ENCODE measurements around the gene WDHD1. TPM values are rescaled to one million over a fixed set of nuclear protein-coding genes. Genes with fewer than 3 reads are reported as not detected.
"Not testable (repeated sequence)": the region's sequence is repeated elsewhere in the genome, so short reads cannot be mapped to it uniquely, and the experiment has no call there.

Gene WDHD1
- total and polyA plus RNA-seq, 8 donors = 8.6 to 22.3 (median 16.0) TPM

DNA sequence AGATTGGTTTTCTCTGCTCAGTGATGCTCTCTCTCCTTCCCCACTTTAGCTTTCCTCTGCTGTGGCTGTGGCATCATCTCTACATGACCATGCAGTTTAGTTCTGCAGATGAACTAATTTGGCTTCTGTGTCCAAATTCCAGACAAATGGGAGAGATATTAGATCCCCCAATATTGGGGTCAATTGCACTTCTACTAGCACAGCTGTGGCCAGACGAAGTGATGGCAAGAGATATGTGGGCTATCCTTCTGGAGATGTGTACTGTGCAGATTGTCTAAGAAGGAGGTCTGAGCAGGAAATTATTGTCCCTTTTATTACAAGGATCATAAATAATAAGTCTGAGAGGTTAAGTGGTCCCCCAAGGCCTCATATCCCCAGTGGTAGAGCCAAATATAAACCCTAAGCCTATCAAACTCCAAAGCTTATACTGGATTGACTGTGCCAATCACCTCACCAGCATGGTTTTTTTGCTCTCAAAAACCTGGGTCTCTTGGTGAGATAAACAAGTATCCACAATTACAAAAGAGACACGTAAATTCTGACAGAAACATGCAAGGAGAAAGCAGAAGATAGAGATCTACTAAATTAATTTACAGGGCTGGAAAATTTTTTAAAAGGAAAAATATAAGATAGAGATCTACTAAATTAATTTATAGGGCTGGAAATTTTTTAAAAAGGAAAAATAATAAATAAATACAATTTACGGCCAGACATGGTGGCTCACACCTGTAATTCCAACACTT, 95.1 kb downstream of the WDHD1 start:
- DNase-seq (no peak), ATAC-seq (no peak)
- Histone ChIP-seq H3K4me3 (no peak overlapping the region), H3K36me3 (no peaks in the 10 kb centered on the region), H3K27me3 (no peaks in the 10 kb centered on the region), H3K27ac (no peak overlapping the region), H3K4me1 (no peaks in the 10 kb centered on the region), H3K9me3 (no peaks in the 10 kb centered on the region)
- TF ChIP-seq, protein P1, sequence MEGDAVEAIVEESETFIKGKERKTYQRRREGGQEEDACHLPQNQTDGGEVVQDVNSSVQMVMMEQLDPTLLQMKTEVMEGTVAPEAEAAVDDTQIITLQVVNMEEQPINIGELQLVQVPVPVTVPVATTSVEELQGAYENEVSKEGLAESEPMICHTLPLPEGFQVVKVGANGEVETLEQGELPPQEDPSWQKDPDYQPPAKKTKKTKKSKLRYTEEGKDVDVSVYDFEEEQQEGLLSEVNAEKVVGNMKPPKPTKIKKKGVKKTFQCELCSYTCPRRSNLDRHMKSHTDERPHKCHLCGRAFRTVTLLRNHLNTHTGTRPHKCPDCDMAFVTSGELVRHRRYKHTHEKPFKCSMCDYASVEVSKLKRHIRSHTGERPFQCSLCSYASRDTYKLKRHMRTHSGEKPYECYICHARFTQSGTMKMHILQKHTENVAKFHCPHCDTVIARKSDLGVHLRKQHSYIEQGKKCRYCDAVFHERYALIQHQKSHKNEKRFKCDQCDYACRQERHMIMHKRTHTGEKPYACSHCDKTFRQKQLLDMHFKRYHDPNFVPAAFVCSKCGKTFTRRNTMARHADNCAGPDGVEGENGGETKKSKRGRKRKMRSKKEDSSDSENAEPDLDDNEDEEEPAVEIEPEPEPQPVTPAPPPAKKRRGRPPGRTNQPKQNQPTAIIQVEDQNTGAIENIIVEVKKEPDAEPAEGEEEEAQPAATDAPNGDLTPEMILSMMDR (IDR thresholded peaks at IDR 0.05) = no peak
- intact Hi-C loops (cut with DNase I) = no loop called here

DNA sequence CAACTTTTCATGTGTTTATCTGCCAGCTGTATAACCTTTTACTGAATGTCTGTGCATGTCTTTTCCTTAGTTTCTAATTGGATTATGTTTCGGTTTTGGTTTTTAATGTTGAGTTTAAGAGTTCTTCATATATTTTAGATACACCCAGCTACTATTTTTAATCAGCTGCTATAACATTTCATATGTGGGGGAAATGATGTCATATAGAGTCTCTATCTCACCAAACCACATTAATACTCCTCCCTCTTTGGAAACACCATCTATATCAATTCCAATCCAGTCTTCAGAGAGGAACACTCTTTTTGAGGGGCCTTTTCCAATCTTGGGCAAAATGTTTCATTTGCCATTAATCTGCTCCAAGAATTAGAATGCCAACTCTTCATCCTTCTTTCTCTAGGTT, 95.8 kb downstream of the WDHD1 start:
- TF ChIP-seq, protein P1 (IDR thresholded peaks at IDR 0.05) = no peak
- ATAC-seq (no peak), DNase-seq (no peak)
- no peak overlapping the region for H3K27ac ChIP-seq
- H3K36me3 ChIP-seq = no peaks in the 10 kb centered on the region
- intact Hi-C loops (cut with DNase I) = no loop called here
- no peak overlapping the region for H3K4me3 ChIP-seq
- no peaks in the 10 kb centered on the region for H3K4me1 ChIP-seq
- H3K9me3 ChIP-seq = no peaks in the 10 kb centered on the region
- no peaks in the 10 kb centered on the region for H3K27me3 ChIP-seq

DNA sequence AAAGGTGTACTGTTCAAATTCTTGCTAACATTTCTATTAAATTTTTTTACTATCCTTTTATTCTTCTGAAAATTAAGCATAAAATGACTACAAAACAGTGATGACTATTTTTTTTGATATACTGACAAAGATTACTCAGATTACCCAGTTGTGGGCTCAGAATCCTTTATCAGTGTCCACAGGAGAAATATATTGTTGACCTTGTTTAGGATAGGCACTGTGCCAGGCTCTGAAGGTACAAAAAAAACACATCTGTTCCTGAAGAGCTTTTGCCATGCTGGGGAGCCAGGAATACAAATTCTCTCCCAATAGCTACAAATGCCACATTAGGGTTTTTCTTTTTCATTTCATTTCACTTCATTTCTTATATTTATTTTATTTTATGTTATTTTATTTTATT, 97.3 kb downstream of the WDHD1 start:
- no peak for ATAC-seq
- intact Hi-C loops (cut with DNase I) = no loop called here
- H3K9me3 ChIP-seq = no peaks in the 10 kb centered on the region

DNA sequence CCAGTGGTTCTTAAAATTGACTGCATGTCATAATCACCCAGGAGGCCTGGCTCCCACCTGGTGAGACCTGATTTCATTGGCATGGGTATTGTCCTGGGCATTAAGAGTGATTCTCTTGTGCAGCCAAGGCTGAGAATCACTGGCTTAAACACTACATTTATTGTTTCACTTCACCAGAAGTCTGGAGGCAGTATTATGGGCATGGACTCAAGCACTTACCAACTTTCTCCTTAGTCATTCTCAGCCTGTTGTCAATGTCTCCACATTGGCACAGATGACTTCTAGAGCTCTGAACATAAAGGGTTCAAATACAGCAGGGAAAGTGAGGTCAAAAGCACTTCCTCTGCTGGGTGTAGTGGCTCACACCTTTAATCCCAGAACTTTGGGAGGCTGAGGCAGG, 98.7 kb downstream of the WDHD1 start:
- intact Hi-C loops (cut with DNase I) = no loop called here
- ATAC-seq = no peak
- H3K27ac ChIP-seq = no peak overlapping the region
- H3K9me3 ChIP-seq = no peaks in the 10 kb centered on the region
- no peaks in the 10 kb centered on the region for H3K36me3 ChIP-seq
- H3K4me3 ChIP-seq = no peak overlapping the region
- TF ChIP-seq, protein P1 (IDR thresholded peaks at IDR 0.05) = no peak
- H3K4me1 ChIP-seq = no peaks in the 10 kb centered on the region
- no peaks in the 10 kb centered on the region for H3K27me3 ChIP-seq
- no peak for DNase-seq

More for the DNA sequence above, 97.3 kb downstream of the WDHD1 start:
- no peaks in the 10 kb centered on the region for H3K4me1 ChIP-seq
- H3K27ac ChIP-seq = no peak overlapping the region
- DNase-seq = no peak
- H3K27me3 ChIP-seq = no peaks in the 10 kb centered on the region
- TF ChIP-seq, protein P1 (IDR thresholded peaks at IDR 0.05) = no peak
- H3K36me3 ChIP-seq = no peaks in the 10 kb centered on the region
- H3K4me3 ChIP-seq = no peak overlapping the region

DNA sequence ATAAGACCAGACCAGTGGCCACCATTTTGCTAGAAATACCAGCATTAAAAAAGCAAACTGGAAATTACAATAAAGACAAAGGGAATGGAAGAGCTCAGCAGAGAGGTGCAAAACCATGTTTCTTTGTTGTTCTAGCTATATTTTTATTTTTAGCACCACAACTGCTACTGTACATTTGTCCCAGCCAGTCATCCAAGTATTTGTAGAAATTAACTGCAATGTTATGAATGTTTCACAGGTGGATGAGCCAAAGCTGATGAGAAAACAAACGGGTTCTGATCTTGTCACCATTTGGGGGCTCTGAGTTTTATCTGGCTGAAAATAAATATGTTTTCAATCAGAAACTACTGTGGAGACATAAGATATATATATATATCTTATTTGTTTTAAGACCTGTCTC, 99.3 kb downstream of the WDHD1 start:
- intact Hi-C loops (cut with DNase I) = no loop called here
- H3K9me3 ChIP-seq = no peaks in the 10 kb centered on the region
- TF ChIP-seq, protein P1 (IDR thresholded peaks at IDR 0.05) = no peak

DNA sequence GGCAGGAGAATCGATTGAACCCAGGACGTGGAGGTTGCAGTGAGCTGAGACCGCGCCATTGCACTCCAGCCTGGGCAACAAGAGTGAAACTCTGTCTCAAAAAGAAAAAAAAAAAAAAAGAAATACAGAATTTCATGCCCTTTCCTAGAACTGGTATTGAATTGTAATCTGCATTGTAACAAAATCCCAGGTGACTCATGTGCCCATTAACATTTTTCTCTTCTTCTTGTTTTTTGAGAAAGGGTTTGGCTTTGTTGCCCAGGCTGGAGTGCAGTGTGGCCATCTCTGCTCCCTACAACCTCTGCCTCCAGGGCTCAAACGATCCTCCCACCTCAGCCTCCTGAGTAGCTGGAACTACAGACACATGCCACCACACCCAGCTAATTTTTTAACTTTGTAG, 100.3 kb downstream of the WDHD1 start:
- H3K27ac ChIP-seq; H3K27me3 ChIP-seq; intact Hi-C loops (cut with DNase I); H3K4me1 ChIP-seq; H3K4me3 ChIP-seq; DNase-seq; H3K9me3 ChIP-seq; H3K36me3 ChIP-seq; ATAC-seq: not testable (repeated sequence)

More for the DNA sequence above, 99.3 kb downstream of the WDHD1 start:
- no peak overlapping the region for H3K27ac ChIP-seq
- no peak for DNase-seq
- H3K27me3 ChIP-seq = no peaks in the 10 kb centered on the region
- ATAC-seq = no peak
- H3K4me1 ChIP-seq = no peaks in the 10 kb centered on the region
- no peaks in the 10 kb centered on the region for H3K36me3 ChIP-seq
- H3K4me3 ChIP-seq = no peak overlapping the region
